Upper lobe of left lung (tissue), 6 donors: Measurements from ENCODE around the gene NAB1. TPM values are rescaled to one million over a fixed set of nuclear protein-coding genes. Genes with fewer than 3 reads are reported as not detected.
A peak's percentile ranks its signal among the peaks of the same experiment; 100 is the strongest.

Experiments used
- ATAC-seq, 2 donors: fragments of 200-7000 bp; cut with Tn5 transposase; one replicate each; pipeline ENCODE4 v1.9.1; 2022; ENCODE audit warnings: mild to moderate bottlenecking in 2 of 2, moderate library complexity in 2 of 2; ENCODE audit not compliant: low FRiP score in 2 of 2
- DNase-seq, 2 donors: peaks; one replicate each; pipeline ENCODE4 v3.0.0-alpha.2; 2019 to 2020
- H3K27ac ChIP-seq, 4 donors: fragments of 200-600 bp; sonication (generic); one replicate each; pipeline ENCODE4 v1.5.1; 2016 to 2019
- H3K27me3 ChIP-seq, 4 donors: fragments of 200-600 bp; sonication (generic); one replicate each; pipeline ENCODE4 v1.5.1; 2017 to 2019
- H3K36me3 ChIP-seq, 4 donors: fragments of 200-600 bp; sonication (generic); one replicate each; pipeline ENCODE4 v1.5.1; 2016 to 2019
- H3K4me1 ChIP-seq, 4 donors: fragments of 200-600 bp; sonication (generic); one replicate each; pipeline ENCODE4 v1.5.1; 2018 to 2019
- H3K4me3 ChIP-seq, 4 donors: fragments of 200-600 bp; sonication (generic); one replicate each; pipeline ENCODE4 v1.5.1; 2017 to 2019; ENCODE audit warnings: mild to moderate bottlenecking in 2 of 4, moderate library complexity in 1 of 4
- H3K9me3 ChIP-seq, 4 donors: fragments of 200-600 bp; sonication (generic); one replicate each; pipeline ENCODE4 v1.5.1; 2018 to 2019
- EP300 ChIP-seq, 4 donors: sonication (generic); formaldehyde crosslinking; IDR thresholded peaks; one replicate each; pipeline ENCODE4 v1.5.1; 2017; ENCODE audit warnings: antibody characterized with exemption in 4 of 4, control low read depth in 2 of 4
- POLR2A ChIP-seq, 4 donors: fragments of 450-650 bp; IDR thresholded peaks; one replicate each; pipeline ENCODE4 v1.5.1; 2016 to 2017; ENCODE audit warnings: antibody characterized with exemption in 4 of 4, mild to moderate bottlenecking in 2 of 4
- POLR2AphosphoS5 ChIP-seq, 2 donors: sonication (generic); formaldehyde crosslinking; IDR thresholded peaks; one replicate each; pipeline ENCODE4 v1.5.1; 2017; ENCODE audit warnings: antibody characterized with exemption in 2 of 2
- WGBS, 2 donors: methylation state at CpG; one replicate each; pipeline ENCODE4 v1.1.5; 2017 to 2018; 5-methylcytosine and 5-hydroxymethylcytosine counted together
- total RNA-seq, 6 donors: library from RNA; depleted of rRNA in 4 of 6; stranded (reverse); fragments of >200 nt in 4 of 6; gene quantifications; one replicate each; pipeline versions ENCODE4 v1.1.0 to v1.2.1, GENCODE V29; 2016 to 2021
- TF ChIP-seq, protein P1 (sequence below), 6 experiments: fragments of 450-650 bp in 4 of 6; fragments of 200-600 bp in 2 of 6; sonication (generic) in 2 of 6; IDR thresholded peaks; one replicate each; pipeline ENCODE4 v1.5.1; 2016 to 2019; ENCODE audit warnings: antibody characterized with exemption in 6 of 6
- donor health status: DM: no; HTN: no; CAD: no; lungs with moderate emphysema.
- donor health status: DM: no; HTN: yes; CAD: no; lungs with severe emphysema.

Gene NAB1
- total RNA-seq, 6 donors from 2014 or later, result 28.4 to 53.5 (median 36.6) TPM

DNA sequence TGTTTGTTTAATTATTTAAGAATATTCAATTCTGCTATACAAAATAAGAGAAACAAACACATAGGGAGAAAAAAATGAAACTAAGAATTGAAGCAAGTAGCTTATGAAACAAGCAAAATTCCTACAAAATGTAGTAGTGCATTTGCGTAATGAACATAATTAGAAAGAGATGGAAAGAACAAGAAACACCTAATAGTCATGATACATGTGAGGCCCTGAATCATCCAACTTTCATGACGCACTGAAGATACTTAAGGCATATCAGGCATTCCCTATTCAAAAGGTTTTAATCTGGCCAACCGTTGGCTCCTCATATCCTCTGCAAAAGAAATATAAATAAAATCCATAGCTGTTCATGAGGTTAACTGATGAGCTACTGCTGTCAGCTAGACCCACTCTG lies 14.5 kb upstream of the NAB1 start:
- no peaks in the 10 kb centered on the region for H3K9me3 ChIP-seq
- no peaks in the 10 kb centered on the region for H3K27me3 ChIP-seq
- H3K36me3 ChIP-seq, result no peaks in the 10 kb centered on the region
- no peak for ATAC-seq
- no peak overlapping the region for H3K27ac ChIP-seq
- WGBS, 2 donors, result 91 to 93% methylated on average over 3 of the region's 3 CpGs
- H3K4me1 ChIP-seq, result peaks cover 0 to 18% (median 12%) of the 10 kb centered on the region in 4 donors
- TF ChIP-seq EP300 (IDR thresholded peaks at IDR 0.05) (no peak), POLR2AphosphoS5 (IDR thresholded peaks at IDR 0.05) (no peak)
- no peak for DNase-seq
- no peak overlapping the region for H3K4me3 ChIP-seq

DNA sequence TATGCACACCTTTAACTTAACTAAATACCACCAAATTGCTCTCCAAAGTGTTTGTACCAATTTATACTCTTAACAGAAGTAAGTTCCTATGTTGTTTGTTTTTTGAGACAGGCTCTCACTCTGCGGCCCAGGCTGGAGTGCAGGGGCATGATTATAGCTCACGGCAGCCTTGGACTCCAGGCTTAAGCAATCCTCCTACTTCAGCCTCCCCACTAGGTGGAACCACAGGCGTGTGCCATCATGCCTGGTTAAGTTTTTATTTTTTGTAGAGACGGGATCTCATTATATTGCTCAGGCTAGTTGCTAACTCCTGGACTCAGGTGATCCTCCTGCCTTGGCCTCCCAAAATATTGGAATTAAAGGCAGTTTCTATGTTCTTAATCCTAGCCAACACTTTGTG lies 13.1 kb upstream of the NAB1 start:
- TF ChIP-seq EP300 (IDR thresholded peaks at IDR 0.05), result no peak
- TF ChIP-seq, protein P1, sequence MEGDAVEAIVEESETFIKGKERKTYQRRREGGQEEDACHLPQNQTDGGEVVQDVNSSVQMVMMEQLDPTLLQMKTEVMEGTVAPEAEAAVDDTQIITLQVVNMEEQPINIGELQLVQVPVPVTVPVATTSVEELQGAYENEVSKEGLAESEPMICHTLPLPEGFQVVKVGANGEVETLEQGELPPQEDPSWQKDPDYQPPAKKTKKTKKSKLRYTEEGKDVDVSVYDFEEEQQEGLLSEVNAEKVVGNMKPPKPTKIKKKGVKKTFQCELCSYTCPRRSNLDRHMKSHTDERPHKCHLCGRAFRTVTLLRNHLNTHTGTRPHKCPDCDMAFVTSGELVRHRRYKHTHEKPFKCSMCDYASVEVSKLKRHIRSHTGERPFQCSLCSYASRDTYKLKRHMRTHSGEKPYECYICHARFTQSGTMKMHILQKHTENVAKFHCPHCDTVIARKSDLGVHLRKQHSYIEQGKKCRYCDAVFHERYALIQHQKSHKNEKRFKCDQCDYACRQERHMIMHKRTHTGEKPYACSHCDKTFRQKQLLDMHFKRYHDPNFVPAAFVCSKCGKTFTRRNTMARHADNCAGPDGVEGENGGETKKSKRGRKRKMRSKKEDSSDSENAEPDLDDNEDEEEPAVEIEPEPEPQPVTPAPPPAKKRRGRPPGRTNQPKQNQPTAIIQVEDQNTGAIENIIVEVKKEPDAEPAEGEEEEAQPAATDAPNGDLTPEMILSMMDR (IDR thresholded peaks at IDR 0.05), result no peak
- DNase-seq (no peak), ATAC-seq (no peak)
- Histone ChIP-seq H3K27ac (no peak overlapping the region), H3K4me3 (no peak overlapping the region), H3K9me3 (no peaks in the 10 kb centered on the region), H3K27me3 (no peaks in the 10 kb centered on the region), H3K36me3 (no peaks in the 10 kb centered on the region), H3K4me1 (peaks cover 0 to 18% (median 12%) of the 10 kb centered on the region in 4 donors)
- 91 to 97% methylated on average over 4 of the region's 4 CpGs for WGBS, 2 donors

DNA sequence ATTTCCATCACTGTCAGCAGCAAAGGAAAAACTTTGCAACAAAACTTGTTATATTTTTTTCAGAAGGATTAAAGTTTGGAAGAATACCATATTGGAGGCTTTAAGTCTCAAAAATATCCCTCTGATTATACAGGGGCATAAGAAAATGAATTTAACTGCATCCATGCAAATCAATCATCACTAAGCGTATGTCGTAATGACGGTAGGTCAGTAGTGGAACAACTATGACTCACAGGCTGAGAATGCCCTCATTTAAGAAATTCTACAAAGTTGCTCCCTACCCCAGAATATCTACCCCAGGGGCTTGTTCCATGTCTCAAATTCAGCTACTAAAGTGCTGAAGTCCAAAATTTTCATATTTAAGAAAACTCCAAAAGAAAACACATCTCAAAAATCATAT lies 12.5 kb upstream of the NAB1 start:
- DNase-seq (no peak), ATAC-seq (peak in 1 of 2 donors; percentile 89)
- H3K36me3 ChIP-seq, result no peaks in the 10 kb centered on the region
- H3K27ac ChIP-seq, result peak overlapping the region in 1 of 4 donors; percentile 43
- TF ChIP-seq POLR2AphosphoS5 (IDR thresholded peaks at IDR 0.05) (no peak), POLR2A (IDR thresholded peaks at IDR 0.05) (no peak), EP300 (IDR thresholded peaks at IDR 0.05) (no peak)
- TF ChIP-seq, protein P1 (IDR thresholded peaks at IDR 0.05), result no peak
- no peaks in the 10 kb centered on the region for H3K9me3 ChIP-seq
- peaks cover 0 to 18% (median 12%) of the 10 kb centered on the region in 4 donors for H3K4me1 ChIP-seq
- H3K4me3 ChIP-seq, result no peak overlapping the region
- H3K27me3 ChIP-seq, result no peaks in the 10 kb centered on the region
- 66 to 72% methylated on average over 3 of the region's 3 CpGs for WGBS, 2 donors

DNA sequence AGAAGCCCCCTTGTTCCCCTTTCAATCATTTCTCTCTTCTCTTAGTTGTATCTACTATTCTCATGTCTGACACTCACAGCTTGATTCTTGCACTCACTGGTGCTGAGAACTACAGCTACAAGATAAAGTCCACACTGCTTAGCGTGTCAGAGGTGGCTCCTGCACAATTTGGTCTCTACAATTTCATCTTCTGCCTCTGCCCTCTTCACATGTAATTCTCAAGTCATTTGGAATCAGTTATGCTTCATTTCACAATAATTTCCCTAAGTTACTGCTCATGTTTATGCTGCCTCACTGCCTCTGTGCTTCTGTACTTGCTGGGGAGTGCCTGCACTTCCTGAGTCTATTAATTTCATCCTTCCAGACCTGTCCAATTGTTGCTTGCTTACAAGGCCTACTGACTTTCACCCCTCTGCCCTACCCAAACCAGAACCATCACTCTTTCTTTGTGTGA lies 11.6 kb upstream of the NAB1 start:
- ATAC-seq (peak in 1 of 2 donors; percentile 70), DNase-seq (no peak)
- H3K36me3 ChIP-seq, result no peaks in the 10 kb centered on the region
- H3K27ac ChIP-seq, result peak overlapping the region in 3 of 4 donors; percentile 1 to 49 (median 43)
- no peak overlapping the region for H3K4me3 ChIP-seq
- H3K9me3 ChIP-seq, result no peaks in the 10 kb centered on the region
- H3K27me3 ChIP-seq, result no peaks in the 10 kb centered on the region
- TF ChIP-seq, protein P1 (IDR thresholded peaks at IDR 0.05), result no peak
- TF ChIP-seq EP300 (IDR thresholded peaks at IDR 0.05) (no peak), POLR2A (IDR thresholded peaks at IDR 0.05) (no peak)
- WGBS, 2 donors, result 48 to 70% methylated on average over 1 of the region's 1 CpG
- H3K4me1 ChIP-seq, result peaks cover 0 to 18% (median 12%) of the 10 kb centered on the region in 4 donors

DNA sequence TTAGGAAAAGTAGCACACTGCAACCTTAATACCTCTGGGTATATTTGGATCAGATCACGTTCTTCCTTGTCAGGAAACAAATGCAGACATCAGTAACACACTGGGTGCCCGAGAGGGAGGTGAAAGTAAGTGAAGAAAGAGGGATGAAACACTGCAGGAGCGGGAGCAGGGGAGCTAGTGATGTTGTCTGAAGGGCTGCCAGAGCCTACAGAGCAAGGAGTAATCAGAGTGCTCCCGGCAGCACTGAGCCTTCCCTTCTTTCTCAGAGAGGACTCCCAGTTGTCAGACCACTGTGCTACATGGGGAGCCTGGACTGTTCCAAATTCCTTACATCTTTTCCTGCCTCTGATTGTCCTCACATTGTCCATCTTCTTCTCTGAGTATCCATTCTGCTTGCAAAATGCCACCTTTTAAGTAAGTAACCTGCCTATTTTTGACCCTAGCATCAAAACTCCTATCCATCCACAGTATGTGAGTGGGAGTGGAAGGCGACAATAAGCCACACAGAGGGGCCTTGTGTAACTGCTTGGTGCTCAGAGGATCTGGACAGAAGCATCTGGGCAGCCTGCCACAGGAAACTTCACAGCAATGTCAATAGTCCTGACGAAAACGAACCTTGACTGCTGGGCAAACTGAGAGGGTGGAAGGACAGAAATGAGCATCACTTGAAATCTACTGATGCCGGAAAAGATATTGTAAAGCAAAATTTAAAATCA lies 10.8 kb upstream of the NAB1 start:
- Histone ChIP-seq H3K9me3 (no peaks in the 10 kb centered on the region), H3K27me3 (no peaks in the 10 kb centered on the region), H3K27ac (peak overlapping the region in 3 of 4 donors; percentile 4 to 43 (median 11)), H3K4me1 (peaks cover 0 to 18% (median 12%) of the 10 kb centered on the region in 4 donors), H3K36me3 (no peaks in the 10 kb centered on the region), H3K4me3 (no peak overlapping the region)
- TF ChIP-seq, protein P1 (IDR thresholded peaks at IDR 0.05), result no peak
- TF ChIP-seq EP300 (IDR thresholded peaks at IDR 0.05) (no peak), POLR2AphosphoS5 (IDR thresholded peaks at IDR 0.05) (no peak), POLR2A (IDR thresholded peaks at IDR 0.05) (no peak)
- 45 to 68% methylated on average over 8 of the region's 8 CpGs for WGBS, 2 donors
- ATAC-seq (peak in 1 of 2 donors; percentile 19), DNase-seq (peak in 1 of 2 donors; percentile 63)
